SK-N-SH (cell line): ENCODE data around the gene JADE3.

Experiments
- CTCF ChIP-seq: fragments of 200-600 bp; sonication (generic); IDR thresholded peaks from 2 replicates; pipeline ENCODE4 v1.6.1; 2017; ENCODE audit warnings: antibody characterized with exemption, mild to moderate bottlenecking, moderate library complexity
- EP300 ChIP-seq, 2 experiments: IDR thresholded peaks; 2 replicates each; pipeline versions ENCODE4 v1.4.0 to v1.6.1; 2012; ENCODE audit warnings: borderline replicate concordance in 1 of 2, low read depth in 1 of 2, low read length in 1 of 2
- EZH2phosphoT487 ChIP-seq: fragments of 200-600 bp; sonication (generic); IDR thresholded peaks from 2 replicates; pipeline ENCODE4 v1.6.1; 2017; ENCODE audit warnings: low read depth, mixed run types, mild to moderate bottlenecking, antibody characterized with exemption, moderate library complexity, borderline replicate concordance
- GABPA ChIP-seq: IDR thresholded peaks from 2 replicates; pipeline ENCODE4 v1.4.0; 2012; ENCODE audit warnings: low read depth, mild to moderate bottlenecking
- IRF3 ChIP-seq: fragments of 150-350 bp; IDR thresholded peaks from 2 replicates; pipeline ENCODE4 v1.6.1; 2016; ENCODE audit warnings: mild to moderate bottlenecking, low read depth, low read length
- TCF12 ChIP-seq: IDR thresholded peaks from 2 replicates; pipeline ENCODE4 v1.4.0; 2012
- TEAD4 ChIP-seq: IDR thresholded peaks from 2 replicates; pipeline ENCODE4 v1.4.0; 2012; ENCODE audit warnings: mild to moderate bottlenecking, borderline replicate concordance; ENCODE audit not compliant: insufficient read depth
- USF2 ChIP-seq: fragments of 150-350 bp; IDR thresholded peaks from 2 replicates; pipeline ENCODE4 v1.6.1; 2017; ENCODE audit warnings: antibody characterized with exemption, low read length, low read depth, borderline replicate concordance

DNA sequence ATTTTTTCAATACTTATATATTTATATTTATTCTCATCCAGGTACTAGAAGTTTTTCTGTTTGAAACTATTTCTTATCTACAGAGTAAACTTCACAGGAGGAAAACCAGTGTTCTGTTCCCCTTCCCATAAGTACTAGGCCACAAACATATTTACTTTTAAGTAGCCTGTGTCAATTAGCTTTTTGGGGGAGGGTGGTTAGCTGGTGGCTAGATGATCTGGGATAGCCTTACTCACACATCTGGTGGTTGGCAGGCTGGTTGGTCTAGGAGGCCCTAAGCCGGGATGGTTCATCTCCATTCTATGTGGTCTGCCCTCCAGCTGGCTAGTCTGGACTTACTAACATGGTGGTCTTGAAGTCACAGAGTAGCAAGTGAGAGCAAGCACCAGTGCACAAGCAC is 6.2 kb downstream of the JADE3 start:
- no peak for TF ChIP-seq CTCF
- no peak for TF ChIP-seq EZH2phosphoT487
- TF ChIP-seq TCF12, result no peak
- no peak for TF ChIP-seq GABPA
- no peak for TF ChIP-seq IRF3
- TF ChIP-seq USF2, result no peak
- no peak for TF ChIP-seq EP300 (IDR thresholded peaks at IDR 0.05; ENCODE audit: borderline replicate concordance in 1 of 2, low read depth in 1 of 2, low read length in 1 of 2)
- no peak for TF ChIP-seq TEAD4
